Left renal cortex interstitium (tissue), 4 donors: Measurements from ENCODE around the gene FER1L5. TPM values are rescaled to one million over a fixed set of nuclear protein-coding genes. Genes with fewer than 3 reads are reported as not detected.

ENCODE experiments used
- DNase-seq, 4 donors: peaks; one replicate each; pipeline ENCODE4 v3.0.0-alpha.2; 2013; ENCODE audit warnings: low read depth in 4 of 4, low spot score in 2 of 4, missing footprints in 1 of 4
- polyA plus RNA-seq, 4 donors: library from polyadenylated mRNA; unstranded; fragments of 120-200 nt; gene quantifications; one replicate each; pipeline ENCODE4 v1.2.1, GENCODE V29; 2013; ENCODE audit not compliant: insufficient read length in 4 of 4

Gene FER1L5
- polyA plus RNA-seq: 1 to 10 TPM in 2 of 4 donors, under 1 TPM in 2; 0.59 to 2.7 (median 1.5) TPM

- DNase-seq: peak; percentile 50 to 80 (median 62)
Observed at GRCh38 chr2:96642564-96643360, at the start of gene FER1L5. FER1L5 (plus strand) TSS chr2:96642764; CDS start chr2:96642837, 73 bp downstream.

- DNase-seq: no peak
Observed at GRCh38 chr2:96594282-96594681, 48.3 kb upstream of the FER1L5 start.

GRCh38 chr2:96594691-96595152 is 47.8 kb upstream of the FER1L5 start:
- no peak for DNase-seq

- no peak for DNase-seq
Observed at GRCh38 chr2:96596596-96596995, 46.0 kb upstream of the FER1L5 start.

- no peak for DNase-seq
Observed at GRCh38 chr2:96599941-96600340, 42.6 kb upstream of the FER1L5 start.

GRCh38 chr2:96601382-96602292 is 40.9 kb upstream of the FER1L5 start:
- DNase-seq: no peak

- DNase-seq: no peak
Observed at GRCh38 chr2:96602330-96602823, 40.2 kb upstream of the FER1L5 start.

GRCh38 chr2:96604104-96604503 is 38.5 kb upstream of the FER1L5 start:
- no peak for DNase-seq

GRCh38 chr2:96608469-96609455 is 33.8 kb upstream of the FER1L5 start:
- DNase-seq: no peak

- no peak for DNase-seq
Observed at GRCh38 chr2:96616128-96616527, 26.4 kb upstream of the FER1L5 start.

- DNase-seq: no peak
Observed at GRCh38 chr2:96616535-96616934, 26.0 kb upstream of the FER1L5 start.

GRCh38 chr2:96617012-96617411 is 25.6 kb upstream of the FER1L5 start:
- no peak for DNase-seq

GRCh38 chr2:96618596-96619283 is 23.8 kb upstream of the FER1L5 start:
- no peak for DNase-seq

GRCh38 chr2:96622544-96622943 is 20.0 kb upstream of the FER1L5 start:
- no peak for DNase-seq

GRCh38 chr2:96623116-96623515 is 19.4 kb upstream of the FER1L5 start:
- no peak for DNase-seq

GRCh38 chr2:96625571-96626552 is 16.7 kb upstream of the FER1L5 start:
- DNase-seq: no peak

GRCh38 chr2:96626553-96626942 is 16.0 kb upstream of the FER1L5 start:
- no peak for DNase-seq

GRCh38 chr2:96631804-96632435 is 10.6 kb upstream of the FER1L5 start:
- DNase-seq: no peak
